SH-SY5Y (cell line): ENCODE data around the gene ROBO2.

ENCODE experiments used
- GATA2 ChIP-seq: IDR thresholded peaks from 2 replicates; pipeline ENCODE4 v1.6.1; 2011; ENCODE audit warnings: mild to moderate bottlenecking, low read depth, low read length
- GATA3 ChIP-seq: IDR thresholded peaks from 2 replicates; pipeline ENCODE4 v1.6.1; 2011; ENCODE audit warnings: low read depth, mild to moderate bottlenecking, low read length, moderate library complexity

DNA sequence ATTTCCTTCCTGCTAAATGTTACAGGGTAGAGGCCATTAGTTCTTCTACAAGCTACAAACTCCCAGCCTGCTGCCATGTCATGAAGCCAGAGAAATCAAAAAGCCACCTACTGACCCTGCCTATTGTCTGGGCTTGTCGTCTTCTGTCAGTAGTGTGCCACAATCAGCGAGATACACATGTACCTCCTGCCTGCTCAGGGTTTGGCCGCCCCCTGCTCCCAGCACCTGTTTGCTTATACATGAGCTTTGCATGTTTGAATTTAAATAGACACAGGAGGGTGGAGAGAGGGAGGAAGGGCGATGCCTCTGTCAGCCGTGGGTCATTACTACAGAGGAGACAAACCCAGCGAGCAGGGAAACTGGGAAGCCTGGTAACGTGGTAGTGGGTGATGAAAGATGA, 106.1 kb downstream of the ROBO2 start:
- TF ChIP-seq GATA2 (no peak), GATA3 (no peak)
